GM06990 (cell line): Measurements from ENCODE around the gene C1orf198.

Experiments
- DNase-seq: peaks from one replicate; pipeline ENCODE4 v3.0.0-alpha.2; 2011; ENCODE audit not compliant: insufficient read length; ENCODE audit errors: extremely low read depth
- H3K27me3 ChIP-seq: replicated peaks from 2 replicates; pipeline ENCODE4 v1.6.0; 2011; ENCODE audit warnings: low read length; ENCODE audit not compliant: control insufficient read depth, insufficient read depth
- H3K36me3 ChIP-seq: 2 replicates; pipeline ENCODE4 v1.5.1; 2011; ENCODE audit warnings: low read length; ENCODE audit not compliant: control insufficient read depth, insufficient read depth
- H3K4me3 ChIP-seq: replicated peaks from 2 replicates; pipeline ENCODE4 v1.5.1; 2011; ENCODE audit warnings: low read depth, mild to moderate bottlenecking, control low read depth, low read length
- TF ChIP-seq, protein P1 (sequence below): IDR thresholded peaks from 2 replicates; pipeline ENCODE4 v1.5.1; 2011; ENCODE audit warnings: low read length, control low read depth, mild to moderate bottlenecking, inconsistent platforms; ENCODE audit not compliant: insufficient read depth, poor library complexity, severe bottlenecking

C1orf198 gene

DNA sequence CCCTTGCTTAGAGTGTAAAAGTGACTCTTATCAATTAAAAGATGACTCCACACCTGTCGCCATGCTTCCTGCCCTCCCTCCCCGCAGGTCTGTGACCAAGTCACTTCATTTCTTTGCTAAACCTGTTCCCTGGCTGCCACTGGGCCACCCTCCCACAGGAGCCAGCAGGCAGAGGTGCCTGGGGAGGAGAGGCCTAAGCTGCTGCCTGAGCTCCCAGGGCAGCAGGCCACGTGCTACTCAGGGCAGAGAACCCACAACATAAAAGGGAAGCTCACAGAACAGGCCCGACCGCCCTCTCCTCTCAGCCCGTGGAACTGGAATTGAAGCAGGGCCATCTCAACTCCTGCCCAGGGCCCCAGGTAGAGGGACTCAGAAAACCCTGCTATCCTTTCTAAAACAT, 4.9 kb downstream of the C1orf198 start:
- no peaks in the 10 kb centered on the region for H3K36me3 ChIP-seq
- no peak for DNase-seq
- H3K4me3 ChIP-seq: no peak overlapping the region
- TF ChIP-seq, protein P1, sequence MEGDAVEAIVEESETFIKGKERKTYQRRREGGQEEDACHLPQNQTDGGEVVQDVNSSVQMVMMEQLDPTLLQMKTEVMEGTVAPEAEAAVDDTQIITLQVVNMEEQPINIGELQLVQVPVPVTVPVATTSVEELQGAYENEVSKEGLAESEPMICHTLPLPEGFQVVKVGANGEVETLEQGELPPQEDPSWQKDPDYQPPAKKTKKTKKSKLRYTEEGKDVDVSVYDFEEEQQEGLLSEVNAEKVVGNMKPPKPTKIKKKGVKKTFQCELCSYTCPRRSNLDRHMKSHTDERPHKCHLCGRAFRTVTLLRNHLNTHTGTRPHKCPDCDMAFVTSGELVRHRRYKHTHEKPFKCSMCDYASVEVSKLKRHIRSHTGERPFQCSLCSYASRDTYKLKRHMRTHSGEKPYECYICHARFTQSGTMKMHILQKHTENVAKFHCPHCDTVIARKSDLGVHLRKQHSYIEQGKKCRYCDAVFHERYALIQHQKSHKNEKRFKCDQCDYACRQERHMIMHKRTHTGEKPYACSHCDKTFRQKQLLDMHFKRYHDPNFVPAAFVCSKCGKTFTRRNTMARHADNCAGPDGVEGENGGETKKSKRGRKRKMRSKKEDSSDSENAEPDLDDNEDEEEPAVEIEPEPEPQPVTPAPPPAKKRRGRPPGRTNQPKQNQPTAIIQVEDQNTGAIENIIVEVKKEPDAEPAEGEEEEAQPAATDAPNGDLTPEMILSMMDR: no peak
- H3K27me3 ChIP-seq: no peaks in the 10 kb centered on the region

DNA sequence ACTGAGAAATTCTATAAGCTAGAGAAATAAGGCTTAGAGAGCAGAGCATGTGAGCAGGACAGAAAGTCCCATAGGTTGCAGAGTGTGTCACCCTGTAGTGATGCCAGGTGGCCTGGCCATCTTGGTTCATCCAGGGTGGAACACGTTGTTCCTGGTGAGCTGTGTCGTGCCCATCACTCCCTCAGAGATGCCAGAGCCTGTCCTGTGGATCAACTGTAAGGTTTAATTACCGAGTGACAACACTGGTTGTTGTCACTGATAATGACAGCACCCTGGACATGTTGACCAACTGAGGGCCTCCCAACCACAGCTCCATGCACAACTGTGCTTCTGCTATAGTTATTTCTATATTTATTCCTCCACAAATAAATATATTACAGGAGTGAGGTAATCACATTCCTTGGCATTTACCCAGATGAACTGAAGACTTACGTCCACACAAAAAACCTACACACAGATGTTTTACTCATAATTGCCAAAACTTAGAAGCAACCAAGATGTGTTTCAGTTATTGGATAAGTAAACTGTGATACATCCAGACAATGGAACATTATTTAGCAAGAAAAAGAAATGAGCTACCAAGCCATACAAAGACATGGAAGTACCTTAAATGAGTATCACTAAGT, 6.2 kb downstream of the C1orf198 start:
- no peak for DNase-seq
- Histone ChIP-seq H3K4me3 (no peak overlapping the region), H3K27me3 (no peaks in the 10 kb centered on the region), H3K36me3 (no peaks in the 10 kb centered on the region)
- TF ChIP-seq, protein P1: no peak

DNA sequence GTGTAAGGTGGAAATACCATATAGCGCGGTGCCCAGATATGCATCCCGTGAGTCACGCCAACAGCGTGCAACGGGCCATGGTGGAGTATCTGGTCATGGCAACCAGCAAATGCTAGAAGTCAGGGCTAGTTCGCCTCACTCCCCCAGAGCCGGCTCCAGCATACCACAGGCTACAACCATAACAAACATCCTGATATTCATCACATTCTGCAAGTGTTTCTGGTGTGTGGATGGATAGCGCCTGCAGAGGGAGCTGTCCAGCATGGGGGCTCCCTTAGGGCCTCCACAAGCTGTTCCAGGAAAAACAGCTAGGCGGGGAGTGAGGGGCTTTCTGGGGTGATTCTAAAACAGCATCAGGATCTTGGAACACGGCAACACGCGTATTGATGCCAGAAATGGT, 6.8 kb downstream of the C1orf198 start:
- TF ChIP-seq, protein P1: peak; percentile 12
- no peak overlapping the region for H3K4me3 ChIP-seq
- H3K36me3 ChIP-seq: no peaks in the 10 kb centered on the region
- no peaks in the 10 kb centered on the region for H3K27me3 ChIP-seq
- DNase-seq: no peak

DNA sequence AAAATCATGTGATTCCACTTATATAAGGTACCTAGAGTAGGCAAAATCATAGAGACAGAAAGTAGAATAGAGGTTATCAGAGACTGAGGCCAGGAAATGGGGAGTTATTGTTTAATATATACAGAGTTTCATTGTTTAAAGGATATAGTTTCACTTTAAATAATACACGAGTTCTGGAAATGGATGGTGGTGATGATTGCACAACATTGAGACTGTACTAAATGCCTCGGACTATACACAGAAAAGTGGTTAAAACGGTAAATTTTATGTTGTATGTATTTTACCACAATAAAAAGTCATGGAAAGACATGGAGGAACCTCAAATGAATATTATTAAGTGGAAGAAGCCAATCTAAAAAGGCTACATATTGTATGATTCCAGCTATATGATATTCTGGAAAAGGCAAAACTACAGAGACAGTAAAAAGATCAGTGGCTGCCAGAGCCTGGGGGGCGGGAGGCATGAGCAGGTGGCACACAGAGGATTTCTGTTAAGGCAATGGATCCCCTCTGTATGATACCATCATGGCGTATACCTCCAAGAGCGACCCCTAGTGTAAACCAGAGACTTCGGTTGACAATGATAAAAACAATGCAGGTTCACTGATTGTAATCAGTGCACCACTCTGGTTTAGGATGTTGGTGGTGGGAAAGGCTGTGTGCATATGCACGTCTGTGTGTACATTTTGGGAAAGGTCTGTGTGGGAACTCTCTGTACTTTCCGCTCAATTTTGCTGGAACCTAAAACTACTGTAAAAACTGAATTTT, 7.5 kb downstream of the C1orf198 start:
- DNase-seq: no peak
- Histone ChIP-seq H3K4me3 (no peak overlapping the region), H3K27me3 (no peaks in the 10 kb centered on the region), H3K36me3 (no peaks in the 10 kb centered on the region)
- TF ChIP-seq, protein P1: no peak

DNA sequence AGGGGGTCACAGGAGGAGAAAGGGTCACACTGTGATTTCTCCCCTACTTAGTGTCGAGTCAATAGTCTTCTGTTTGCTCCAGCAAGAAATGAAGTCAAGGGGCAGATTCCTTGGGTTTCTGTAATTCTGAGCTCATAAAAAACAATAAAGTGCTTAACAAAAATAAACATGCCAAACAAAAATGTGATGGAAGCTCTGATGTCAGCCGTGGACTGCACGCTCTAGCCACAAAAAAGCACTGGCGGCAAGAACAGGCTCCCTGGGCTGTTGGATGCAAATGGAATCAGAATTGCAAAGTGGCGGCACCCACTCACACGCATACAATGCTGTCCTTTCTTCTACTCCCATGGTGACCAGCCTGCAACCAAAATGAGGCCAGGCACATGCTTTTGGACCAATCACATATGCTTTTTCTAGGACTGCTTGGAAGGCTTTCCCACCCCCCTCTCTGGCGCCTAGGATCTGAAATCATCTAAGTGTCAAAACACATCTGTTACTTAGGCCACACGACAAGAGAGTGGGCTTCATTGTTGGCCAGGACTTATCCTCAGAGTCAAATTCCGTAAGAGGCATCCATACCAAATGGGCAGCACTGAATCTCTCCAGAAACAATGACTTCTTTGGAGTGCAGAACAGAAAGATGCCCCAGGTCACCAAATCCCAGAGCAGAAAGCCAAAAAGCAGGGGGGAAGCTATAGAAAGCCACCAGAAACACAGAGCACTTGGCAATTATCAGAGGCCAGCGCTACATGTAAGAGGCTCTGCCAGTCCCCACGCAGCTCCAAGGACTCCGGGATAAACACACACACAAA, 9.2 kb downstream of the C1orf198 start:
- no peak for DNase-seq
- Histone ChIP-seq H3K27me3 (no peaks in the 10 kb centered on the region), H3K36me3 (no peaks in the 10 kb centered on the region), H3K4me3 (no peak overlapping the region)
- TF ChIP-seq, protein P1: no peak
